Calu3 (cell line): ENCODE data around the gene GCN1. TPM values are rescaled to one million over a fixed set of nuclear protein-coding genes. Genes with fewer than 3 reads are reported as not detected.

Source experiments
- BruUV-seq: library from RNA; stranded (reverse); fragments of 400-500 nt; replicated peaks from 2 replicates; lab custom pipeline; 2021; lab: Mats Ljungman, UMichigan
- CTCF ChIA-PET: fragments of 300-600 bp; sonication (Branson Sonifier 250); formaldehyde crosslinking; loops from one replicate; lab custom pipeline; 2022; ENCODE audit warnings: antibody characterized with exemption; lab: Charles Lee
- DNase-seq: peaks from one replicate; pipeline ENCODE4 v3.0.0; 2022
- H3K27ac Mint-ChIP-seq: one replicate; pipeline ENCODE4 v1.8.0; 2022; ENCODE audit warnings: mixed read lengths; ENCODE audit not compliant: unreplicated experiment
- H3K27me3 Mint-ChIP-seq: one replicate; pipeline ENCODE4 v1.8.0; 2022; ENCODE audit warnings: mixed read lengths; ENCODE audit not compliant: unreplicated experiment
- H3K36me3 Mint-ChIP-seq: one replicate; pipeline ENCODE4 v1.8.0; 2022; ENCODE audit warnings: mild to moderate bottlenecking, moderate library complexity, mixed read lengths; ENCODE audit not compliant: insufficient read depth, unreplicated experiment
- H3K4me1 Mint-ChIP-seq: one replicate; pipeline ENCODE4 v1.8.0; 2022; ENCODE audit warnings: mild to moderate bottlenecking, low read depth, mixed read lengths; ENCODE audit not compliant: unreplicated experiment
- H3K4me3 Mint-ChIP-seq: one replicate; pipeline ENCODE4 v1.8.0; 2022; ENCODE audit warnings: mild to moderate bottlenecking, low read depth, moderate library complexity, mixed read lengths; ENCODE audit not compliant: unreplicated experiment
- H3K9me3 Mint-ChIP-seq: one replicate; pipeline ENCODE4 v1.8.0; 2022; ENCODE audit warnings: low read depth, mixed read lengths; ENCODE audit not compliant: unreplicated experiment
- CTCF ChIP-seq: fragments of 200-600 bp; IDR thresholded peaks from one replicate; pipeline ENCODE4 v1.8.0; 2022; ENCODE audit warnings: antibody characterized with exemption; ENCODE audit not compliant: unreplicated experiment
- intact Hi-C: fragments of 100-400 bp; cut with micrococcal nuclease; formaldehyde crosslinking; loops from one replicate; pipeline ENCODE4 v1.10.0; 2022; ENCODE audit not compliant: unreplicated experiment
- total RNA-seq: library from RNA; stranded (reverse); gene quantifications from 2 replicates; pipeline ENCODE4 v1.2.3, GENCODE V29; 2022

GCN1 gene
- total RNA-seq, 1 experiment from 2014 or later = 168 TPM

- TF ChIP-seq CTCF = no peak
- H3K4me3 Mint-ChIP-seq = no peak overlapping the region
- H3K4me1 Mint-ChIP-seq = peaks cover 10% of the 10 kb centered on the region
- DNase-seq = no peak
- CTCF ChIA-PET = no interaction called here
- H3K9me3 Mint-ChIP-seq = no peaks in the 10 kb centered on the region
- BruUV-seq = no TSS peak
- intact Hi-C loops = no loop called here
- H3K27me3 Mint-ChIP-seq = no peaks in the 10 kb centered on the region
- H3K36me3 Mint-ChIP-seq = peaks cover 67% of the 10 kb centered on the region
- no peak overlapping the region for H3K27ac Mint-ChIP-seq
These were observed 93.9 kb downstream of the GCN1 start for GRCh38 chr12:120100630-120101029.

- H3K4me1 Mint-ChIP-seq = peaks cover 2% of the 10 kb centered on the region
- H3K9me3 Mint-ChIP-seq = no peaks in the 10 kb centered on the region
- DNase-seq = no peak
- no peaks in the 10 kb centered on the region for H3K27me3 Mint-ChIP-seq
- BruUV-seq = no TSS peak
- CTCF ChIA-PET = no interaction called here
- no peak overlapping the region for H3K27ac Mint-ChIP-seq
- TF ChIP-seq CTCF = no peak
- H3K4me3 Mint-ChIP-seq = no peak overlapping the region
- H3K36me3 Mint-ChIP-seq = peaks cover 67% of the 10 kb centered on the region
- intact Hi-C loops = no loop called here
These were observed 94.8 kb downstream of the GCN1 start for GRCh38 chr12:120099738-120100137.

- H3K36me3 Mint-ChIP-seq = peaks cover 64% of the 10 kb centered on the region
- no peaks in the 10 kb centered on the region for H3K4me1 Mint-ChIP-seq
- TF ChIP-seq CTCF = no peak
- intact Hi-C loops = no loop called here
- no peak overlapping the region for H3K27ac Mint-ChIP-seq
- no TSS peak for BruUV-seq
- no peak for DNase-seq
- CTCF ChIA-PET = no interaction called here
- no peaks in the 10 kb centered on the region for H3K9me3 Mint-ChIP-seq
- no peak overlapping the region for H3K4me3 Mint-ChIP-seq
- no peaks in the 10 kb centered on the region for H3K27me3 Mint-ChIP-seq
These were observed 95.6 kb downstream of the GCN1 start for GRCh38 chr12:120098756-120099470.

- BruUV-seq = no TSS peak
- intact Hi-C loops = no loop called here
- no peak overlapping the region for H3K4me3 Mint-ChIP-seq
- no peaks in the 10 kb centered on the region for H3K9me3 Mint-ChIP-seq
- DNase-seq = no peak
- no peaks in the 10 kb centered on the region for H3K27me3 Mint-ChIP-seq
- CTCF ChIA-PET = no interaction called here
- no peak for TF ChIP-seq CTCF
- H3K36me3 Mint-ChIP-seq = peaks cover 63% of the 10 kb centered on the region
- H3K4me1 Mint-ChIP-seq = no peaks in the 10 kb centered on the region
- no peak overlapping the region for H3K27ac Mint-ChIP-seq
These were observed 97.8 kb downstream of the GCN1 start for GRCh38 chr12:120096671-120097202.
